ENCODE data around the gene MAN1A2. TPM values are rescaled to one million over a fixed set of nuclear protein-coding genes. Genes with fewer than 3 reads are reported as not detected.
A peak's percentile ranks its signal among the peaks of the same experiment; 100 is the strongest.
"Not testable (repeated sequence)": the region's sequence is repeated elsewhere in the genome, so short reads cannot be mapped to it uniquely, and the experiment has no call there.

MAN1A2 gene
- total RNA-seq, 1 donor from 2014 or later: 51.4 TPM

DNA sequence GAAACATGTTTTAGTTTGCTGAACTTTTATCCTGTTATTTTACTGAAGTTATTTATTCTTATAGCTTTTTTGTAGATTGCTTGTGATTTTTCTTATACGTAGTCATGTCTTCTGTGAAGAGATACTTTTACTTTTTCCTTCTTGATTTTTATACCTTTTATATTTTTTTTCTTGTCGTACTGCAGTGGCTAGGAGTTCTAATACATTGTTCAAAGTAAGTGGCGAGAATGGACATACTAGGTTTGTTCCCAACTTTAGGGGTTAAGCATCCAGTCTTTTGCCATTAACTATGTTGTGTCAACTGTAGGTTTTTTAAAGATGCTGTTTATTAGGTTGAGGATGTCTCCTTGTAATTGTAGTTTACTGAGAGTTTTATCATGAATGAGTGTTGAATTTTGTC lies 36.3 kb downstream of the MAN1A2 start:
- DNase-seq: no peak

- DNase-seq: no peak
These were observed 37.8 kb downstream of the MAN1A2 start for GRCh38 chr1:117405042-117405441.

GRCh38 chr1:117412472-117412871 lies 45.2 kb downstream of the MAN1A2 start:
- no peak for DNase-seq

GRCh38 chr1:117413412-117413811 lies 46.2 kb downstream of the MAN1A2 start:
- no peak for DNase-seq

- DNase-seq: no peak
These were observed 47.7 kb downstream of the MAN1A2 start for GRCh38 chr1:117414943-117415342.

- DNase-seq: no peak
These were observed 48.8 kb downstream of the MAN1A2 start for GRCh38 chr1:117416004-117416403.

DNA sequence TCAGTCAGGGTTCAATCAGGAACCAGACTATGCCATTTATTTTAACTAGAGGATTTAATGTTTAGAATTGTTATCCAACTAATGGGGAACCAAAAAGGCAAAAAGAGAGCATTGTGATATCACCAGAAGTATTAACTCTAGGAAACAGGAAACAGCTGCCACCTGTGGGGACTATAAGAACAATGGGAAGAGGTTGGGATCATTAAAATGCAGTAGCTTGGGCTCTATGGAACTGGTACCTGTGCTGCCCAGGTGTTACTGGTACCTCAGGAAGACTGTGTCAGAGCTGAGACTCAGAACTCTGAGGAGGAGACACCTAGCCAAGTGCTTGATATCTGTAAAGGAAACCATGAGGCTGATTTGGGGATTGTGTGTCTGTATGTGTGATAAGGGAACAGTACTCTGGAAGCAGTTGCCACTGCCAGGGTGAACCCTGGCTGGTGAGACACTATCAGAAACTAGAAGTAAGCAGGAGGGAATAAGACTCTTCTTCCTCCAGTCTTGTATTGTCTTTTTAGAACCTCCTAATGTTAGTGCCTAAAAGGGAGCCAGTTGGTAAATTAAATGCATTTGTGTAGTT lies 49.4 kb downstream of the MAN1A2 start:
- DNase-seq: peak; percentile 57

DNA sequence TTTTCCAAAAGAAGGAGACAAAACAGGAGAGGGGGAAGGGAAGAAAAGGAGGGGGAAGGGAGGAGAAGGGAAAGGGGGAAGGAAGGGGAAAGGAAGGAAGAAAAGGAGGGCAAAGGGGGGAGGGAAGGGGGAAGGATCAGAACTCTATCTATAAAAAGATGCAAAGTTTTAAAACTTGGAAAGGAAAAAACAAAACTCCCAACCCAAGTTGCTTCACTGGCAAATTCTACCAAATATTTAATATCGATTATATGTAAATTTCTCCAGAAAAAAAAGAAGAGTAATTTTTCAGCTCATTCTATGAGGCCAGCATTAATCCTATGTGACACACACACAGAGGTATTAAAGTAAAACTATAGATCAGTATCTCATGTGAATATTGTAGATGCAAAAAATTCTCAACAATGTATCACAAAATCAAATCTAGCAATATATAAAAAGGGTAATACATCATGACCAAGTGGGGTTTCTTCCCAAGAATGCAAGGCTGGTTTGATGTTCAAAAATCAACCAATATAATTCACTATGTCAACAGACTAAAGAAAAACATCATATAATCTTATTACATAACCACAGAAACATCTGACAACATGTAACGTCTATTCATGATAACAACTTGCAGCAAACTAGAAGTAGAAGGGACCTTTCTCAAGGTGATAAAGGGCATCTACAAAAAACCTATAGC lies 57.9 kb downstream of the MAN1A2 start:
- no peak for DNase-seq

- DNase-seq: no peak
These were observed 60.0 kb downstream of the MAN1A2 start for GRCh38 chr1:117427297-117427696.

DNA sequence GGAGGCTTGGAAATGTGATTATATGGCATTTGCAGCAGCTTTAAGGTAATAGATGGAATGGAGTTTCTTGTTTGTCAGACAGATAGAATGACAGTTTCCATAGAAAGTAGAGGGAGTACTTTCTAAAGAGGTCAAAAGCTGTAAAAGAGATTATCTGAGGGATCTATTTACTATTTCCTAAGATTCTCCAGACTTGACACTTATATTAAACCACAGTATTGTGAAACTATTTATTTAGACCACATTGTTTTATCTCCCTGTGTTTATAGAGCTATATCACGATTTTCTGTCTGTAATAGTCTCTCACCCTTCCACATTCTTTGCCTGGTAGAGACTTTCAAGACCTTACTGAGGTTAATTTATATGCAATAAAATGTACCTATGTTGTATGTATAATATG lies 66.7 kb downstream of the MAN1A2 start:
- no peak for DNase-seq

DNA sequence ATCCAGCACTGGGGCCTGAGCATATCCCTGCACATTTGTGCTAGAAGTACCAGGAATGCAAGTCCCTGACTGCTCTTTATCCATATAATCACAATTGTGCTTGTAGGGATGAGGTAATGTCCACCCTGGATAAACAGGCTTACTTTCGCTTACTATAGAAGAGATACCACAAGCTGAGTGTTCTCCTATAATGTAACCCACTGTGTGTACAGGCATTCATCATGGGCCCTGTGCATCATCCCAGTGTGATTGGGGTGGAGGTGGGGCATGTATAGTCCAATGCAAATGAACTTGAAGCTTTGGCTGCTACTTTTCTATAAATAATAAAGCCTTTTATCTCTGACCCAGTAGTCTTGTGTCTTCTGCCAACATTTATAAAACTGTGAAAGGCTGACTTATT lies 69.3 kb downstream of the MAN1A2 start:
- DNase-seq: no peak

- DNase-seq: no peak
These were observed 80.4 kb downstream of the MAN1A2 start for GRCh38 chr1:117447661-117448060.

GRCh38 chr1:117452216-117452615 lies 85.0 kb downstream of the MAN1A2 start:
- DNase-seq: no peak

DNA sequence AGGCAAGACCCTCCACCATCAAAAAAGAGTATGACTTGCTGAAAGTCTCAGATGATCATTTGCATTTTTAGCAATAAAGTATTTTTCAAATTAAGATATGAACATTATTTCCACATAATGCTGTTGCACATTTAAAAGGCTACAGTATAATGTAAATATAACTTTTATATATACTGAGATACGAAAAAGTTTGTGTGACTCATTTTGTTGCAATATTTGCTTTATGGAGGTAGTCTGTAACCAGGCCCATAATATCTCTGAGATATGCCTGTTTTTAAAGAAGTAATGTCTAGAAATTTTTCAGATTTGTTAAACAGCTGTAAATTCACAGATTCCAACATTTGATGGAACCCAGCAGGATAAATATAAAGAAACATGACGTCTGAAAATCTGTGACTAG lies 86.7 kb downstream of the MAN1A2 start:
- DNase-seq: no peak

- DNase-seq: not testable (repeated sequence)
These were observed 91.2 kb downstream of the MAN1A2 start for GRCh38 chr1:117458410-117458809.

DNA sequence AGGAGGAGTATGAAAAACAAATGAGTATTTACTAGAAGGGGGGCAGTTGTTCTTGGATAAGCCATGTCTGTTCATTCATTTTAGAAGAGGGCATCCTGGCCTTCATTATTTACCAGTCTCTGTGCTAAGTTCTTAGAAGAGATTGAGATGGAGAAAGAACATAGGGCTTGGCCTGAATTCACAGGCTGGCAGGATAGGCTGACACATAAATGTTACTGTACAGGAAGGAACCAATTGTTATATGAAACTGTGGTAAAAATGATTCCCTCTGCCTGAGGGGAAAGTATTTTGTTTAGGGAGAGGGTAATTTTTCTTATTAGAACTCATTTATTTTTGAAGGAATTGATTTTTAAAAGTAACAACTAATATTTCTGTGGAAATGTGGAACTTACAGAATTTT lies 99.5 kb downstream of the MAN1A2 start:
- peak; percentile 77 for DNase-seq

- peak; percentile 43 for DNase-seq
These were observed 100.1 kb downstream of the MAN1A2 start for GRCh38 chr1:117467336-117467735.

- no peak for DNase-seq
These were observed 105.8 kb downstream of the MAN1A2 start for GRCh38 chr1:117473063-117473462.

GRCh38 chr1:117475495-117475894 lies 108.2 kb downstream of the MAN1A2 start:
- not testable (repeated sequence) for DNase-seq

- DNase-seq: no peak
These were observed 111.8 kb downstream of the MAN1A2 start for GRCh38 chr1:117479086-117479485.

GRCh38 chr1:117481410-117481809 lies 114.2 kb downstream of the MAN1A2 start:
- DNase-seq: no peak

- DNase-seq: no peak
These were observed 126.7 kb downstream of the MAN1A2 start for GRCh38 chr1:117493906-117494305.

DNA sequence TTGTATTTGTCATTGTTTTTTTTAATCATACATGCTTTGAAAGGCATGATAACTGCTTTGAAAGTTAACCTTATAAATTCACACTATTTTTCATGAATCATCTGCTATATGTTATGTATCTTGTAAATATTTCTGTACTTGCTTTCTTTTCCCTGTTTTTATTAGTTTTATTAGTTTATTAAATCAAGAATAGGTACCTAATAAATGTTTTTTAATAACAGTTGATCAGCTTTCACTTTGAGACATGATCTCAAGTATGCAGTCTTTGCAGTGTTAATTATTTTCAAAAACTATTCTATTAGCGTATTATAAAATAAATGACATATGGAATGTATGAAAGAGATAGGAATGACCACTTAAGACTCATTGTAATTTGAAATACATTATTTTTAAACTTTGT lies 127.8 kb downstream of the MAN1A2 start:
- no peak for DNase-seq

- DNase-seq: no peak
These were observed 131.8 kb downstream of the MAN1A2 start for GRCh38 chr1:117499071-117499470.

- no peak for DNase-seq
These were observed 133.3 kb downstream of the MAN1A2 start for GRCh38 chr1:117500584-117500983.
